Neural cell (in vitro differentiated cells): ENCODE results near the gene CCDC106. TPM values are rescaled to one million over a fixed set of nuclear protein-coding genes. Genes with fewer than 3 reads are reported as not detected.

Source experiments
- H2AFZ ChIP-seq: fragments of 200-600, 300-800 bp; sonication (generic), shearing (Covaris generic); 2 replicates; pipeline ENCODE4 v1.6.0; 2014; ENCODE audit warnings: low read depth, mild to moderate bottlenecking, antibody characterized with exemption, low read length, moderate library complexity
- H3F3A ChIP-seq: fragments of 200-600 bp; shearing (Covaris generic); 2 replicates; pipeline ENCODE4 v1.6.1; 2016; ENCODE audit warnings: mild to moderate bottlenecking, moderate library complexity, mixed read lengths, antibody characterized with exemption, low read length; ENCODE audit not compliant: insufficient read depth, poor library complexity, severe bottlenecking
- H3K27ac ChIP-seq: fragments of 200-600, 300-800 bp; sonication (generic), shearing (Covaris generic); 2 replicates; pipeline ENCODE4 v1.5.1; 2014; ENCODE audit warnings: mild to moderate bottlenecking, low read length, moderate library complexity
- H3K27me3 ChIP-seq: fragments of 300-800, 200-600 bp; sonication (generic), shearing (Covaris generic); 2 replicates; pipeline ENCODE4 v1.6.0; 2014; ENCODE audit warnings: mild to moderate bottlenecking, low read depth, low read length, moderate library complexity; ENCODE audit not compliant: insufficient read depth
- H3K36me3 ChIP-seq: fragments of 300-800, 200-600 bp; sonication (generic), shearing (Covaris generic); 2 replicates; pipeline ENCODE4 v1.5.1; 2014; ENCODE audit warnings: mild to moderate bottlenecking, antibody characterized with exemption, low read length, moderate library complexity; ENCODE audit not compliant: insufficient read depth
- H3K4me2 ChIP-seq: fragments of 300-800, 200-600 bp; sonication (generic), shearing (Covaris generic); 2 replicates; pipeline ENCODE4 v1.6.0; 2014; ENCODE audit warnings: mild to moderate bottlenecking, low read length
- H3K4me3 ChIP-seq: fragments of 300-800, 200-600 bp; sonication (generic), shearing (Covaris generic); 2 replicates; pipeline ENCODE4 v1.5.1; 2014; ENCODE audit warnings: mild to moderate bottlenecking, low read length, moderate library complexity
- H3K79me2 ChIP-seq: fragments of 200-600 bp; shearing (Covaris generic); replicated peaks from 2 replicates; pipeline ENCODE4 v1.6.0; 2014; ENCODE audit warnings: mild to moderate bottlenecking, low read length, moderate library complexity; ENCODE audit not compliant: insufficient read depth
- H3K9ac ChIP-seq: fragments of 300-800, 200-600 bp; sonication (generic), shearing (Covaris generic); 2 replicates; pipeline ENCODE4 v1.6.1; 2016; ENCODE audit warnings: mild to moderate bottlenecking, low read length, mixed read lengths
- H3K9me2 ChIP-seq: fragments of 200-600 bp; shearing (Covaris generic); 2 replicates; pipeline ENCODE4 v1.6.1; 2016; ENCODE audit warnings: mild to moderate bottlenecking, low read length, mixed read lengths; ENCODE audit not compliant: insufficient read depth
- H3K9me3 ChIP-seq: fragments of 200-600, 300-800 bp; sonication (generic), shearing (Covaris generic); 2 replicates; pipeline ENCODE4 v1.6.1; 2016; ENCODE audit warnings: mild to moderate bottlenecking, mixed run types, low read length, moderate library complexity, mixed read lengths
- H4K20me1 ChIP-seq: fragments of 200-600 bp; shearing (Covaris generic); 2 replicates; pipeline ENCODE4 v1.6.1; 2016; ENCODE audit warnings: mild to moderate bottlenecking, mixed run types; ENCODE audit not compliant: insufficient read depth
- EP300 ChIP-seq: fragments of 450-650 bp; conservative IDR thresholded peaks from 2 replicates; pipeline ENCODE4 v1.6.1; 2014; ENCODE audit warnings: antibody characterized with exemption, mild to moderate bottlenecking, moderate library complexity; ENCODE audit not compliant: poor library complexity, severe bottlenecking
- EZH2 ChIP-seq: fragments of 200-600, 300-800 bp; shearing (Covaris generic), sonication (generic); IDR thresholded peaks from 2 replicates; pipeline ENCODE4 v1.6.1; 2014; ENCODE audit warnings: antibody characterized with exemption, low read length, borderline replicate concordance, mild to moderate bottlenecking; ENCODE audit not compliant: insufficient read depth, poor library complexity, severe bottlenecking
- MXI1 ChIP-seq: fragments of 450-650 bp; conservative IDR thresholded peaks from 2 replicates; pipeline ENCODE4 v1.6.1; 2014; ENCODE audit warnings: antibody characterized with exemption, mild to moderate bottlenecking; ENCODE audit not compliant: poor library complexity, severe bottlenecking
- POLR2AphosphoS5 ChIP-seq: IDR thresholded peaks from 2 replicates; pipeline ENCODE4 v1.6.1; 2012
- RAD21 ChIP-seq: fragments of 450-650 bp; conservative IDR thresholded peaks from 2 replicates; pipeline ENCODE4 v1.6.1; 2014; ENCODE audit warnings: antibody characterized with exemption, mild to moderate bottlenecking, moderate library complexity
- SMC3 ChIP-seq: fragments of 450-650 bp; conservative IDR thresholded peaks from 2 replicates; pipeline ENCODE4 v1.6.1; 2014; ENCODE audit warnings: antibody characterized with exemption, mild to moderate bottlenecking, moderate library complexity; ENCODE audit not compliant: poor library complexity
- TAF1 ChIP-seq: IDR thresholded peaks from 2 replicates; pipeline ENCODE4 v1.6.1; 2012; ENCODE audit warnings: low read depth
- polyA plus RNA-seq: library from polyadenylated mRNA; depleted of rRNA; stranded (reverse); fragments of >200 nt; gene quantifications from 2 replicates; pipeline ENCODE4 v1.2.3, GENCODE V29; 2014
- TF ChIP-seq, protein P1 (sequence below): fragments of 450-650 bp; IDR thresholded peaks from 2 replicates; pipeline ENCODE4 v1.5.1; 2014; ENCODE audit warnings: antibody characterized with exemption, mild to moderate bottlenecking, moderate library complexity; ENCODE audit not compliant: poor library complexity, severe bottlenecking

Gene CCDC106
- polyA plus RNA-seq, 1 donor from 2014 or later: 33.8 TPM

DNA sequence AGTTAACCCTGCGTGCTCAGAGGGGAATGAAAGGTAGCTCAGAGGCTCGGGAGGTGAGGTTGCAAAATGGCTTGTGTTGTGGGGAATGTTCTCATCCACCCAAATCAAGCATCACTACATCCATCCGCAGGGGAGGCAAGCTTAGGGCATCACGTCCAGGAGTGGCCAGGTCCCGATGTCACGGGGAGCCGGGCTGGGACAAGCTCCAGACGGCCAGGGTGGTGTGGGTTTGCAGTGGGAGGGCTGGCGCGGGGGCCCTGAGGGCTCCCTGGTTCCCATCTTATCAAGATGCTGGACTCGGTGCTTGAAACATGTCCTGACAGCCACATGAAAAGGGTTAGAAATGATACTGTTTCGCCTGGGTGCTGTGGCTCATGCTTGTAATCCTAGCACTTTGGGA, 52.8 kb downstream of the CCDC106 start:
- TF ChIP-seq TAF1 (no peak), EP300 (no peak), RAD21 (no peak), SMC3 (no peak), EZH2 (no peak)
- TF ChIP-seq, protein P1, sequence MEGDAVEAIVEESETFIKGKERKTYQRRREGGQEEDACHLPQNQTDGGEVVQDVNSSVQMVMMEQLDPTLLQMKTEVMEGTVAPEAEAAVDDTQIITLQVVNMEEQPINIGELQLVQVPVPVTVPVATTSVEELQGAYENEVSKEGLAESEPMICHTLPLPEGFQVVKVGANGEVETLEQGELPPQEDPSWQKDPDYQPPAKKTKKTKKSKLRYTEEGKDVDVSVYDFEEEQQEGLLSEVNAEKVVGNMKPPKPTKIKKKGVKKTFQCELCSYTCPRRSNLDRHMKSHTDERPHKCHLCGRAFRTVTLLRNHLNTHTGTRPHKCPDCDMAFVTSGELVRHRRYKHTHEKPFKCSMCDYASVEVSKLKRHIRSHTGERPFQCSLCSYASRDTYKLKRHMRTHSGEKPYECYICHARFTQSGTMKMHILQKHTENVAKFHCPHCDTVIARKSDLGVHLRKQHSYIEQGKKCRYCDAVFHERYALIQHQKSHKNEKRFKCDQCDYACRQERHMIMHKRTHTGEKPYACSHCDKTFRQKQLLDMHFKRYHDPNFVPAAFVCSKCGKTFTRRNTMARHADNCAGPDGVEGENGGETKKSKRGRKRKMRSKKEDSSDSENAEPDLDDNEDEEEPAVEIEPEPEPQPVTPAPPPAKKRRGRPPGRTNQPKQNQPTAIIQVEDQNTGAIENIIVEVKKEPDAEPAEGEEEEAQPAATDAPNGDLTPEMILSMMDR: no peak
- Histone ChIP-seq H3K9me2 (no peaks in the 10 kb centered on the region), H3K36me3 (no peaks in the 10 kb centered on the region)

DNA sequence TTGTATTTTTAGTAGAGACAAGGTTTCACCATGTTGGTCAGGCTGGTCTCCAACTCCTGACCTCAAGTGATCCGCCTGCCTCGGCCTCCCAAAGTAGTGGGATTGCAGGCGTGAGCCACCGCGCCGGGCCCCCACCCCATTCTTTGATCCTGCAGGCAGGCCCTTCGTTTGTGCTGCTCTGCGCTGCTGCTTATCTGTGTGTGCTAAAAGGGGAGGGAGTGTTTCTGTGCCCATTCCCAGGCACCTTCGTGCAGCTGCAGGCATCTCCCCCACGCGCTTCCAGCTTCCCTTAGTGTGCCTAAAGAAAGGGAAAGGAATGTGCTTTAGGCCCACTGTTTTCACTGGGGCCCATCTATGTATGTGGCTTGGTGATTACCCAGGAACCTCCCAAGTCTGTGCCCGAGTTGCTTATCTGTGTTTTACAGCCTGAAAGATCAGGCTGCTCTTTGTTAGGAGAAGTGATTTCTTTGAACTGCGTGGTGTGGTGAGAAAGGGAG, 54.2 kb downstream of the CCDC106 start:
- Histone ChIP-seq H3K4me3 (no peak overlapping the region), H3K27me3 (no peaks in the 10 kb centered on the region), H3K27ac (no peak overlapping the region), H3K9ac (no peak overlapping the region), H2AFZ (no peak overlapping the region), H3K9me3 (no peaks in the 10 kb centered on the region), H3K79me2 (no peaks in the 10 kb centered on the region), H4K20me1 (no peaks in the 10 kb centered on the region), H3K9me2 (no peaks in the 10 kb centered on the region), H3K36me3 (no peaks in the 10 kb centered on the region), H3K4me2 (no peak overlapping the region), H3F3A (no peaks in the 10 kb centered on the region)
- no peak for TF ChIP-seq EP300
- TF ChIP-seq POLR2AphosphoS5: no peak
- TF ChIP-seq, protein P1: no peak
- no peak for TF ChIP-seq SMC3
- TF ChIP-seq MXI1: no peak

More for the DNA sequence above, 52.8 kb downstream of the CCDC106 start:
- no peaks in the 10 kb centered on the region for H3K9me3 ChIP-seq
- no peak overlapping the region for H3K9ac ChIP-seq
- H2AFZ ChIP-seq: no peak overlapping the region
- H3K4me3 ChIP-seq: no peak overlapping the region
- H4K20me1 ChIP-seq: no peaks in the 10 kb centered on the region
- no peak overlapping the region for H3K27ac ChIP-seq
- no peaks in the 10 kb centered on the region for H3K79me2 ChIP-seq
- H3F3A ChIP-seq: no peaks in the 10 kb centered on the region
- no peak overlapping the region for H3K4me2 ChIP-seq
- no peaks in the 10 kb centered on the region for H3K27me3 ChIP-seq

Other genes starting within 250 kb of the CCDC106 start
- 119 and 188 TPM in 2 replicates for gene UBE2S, start 240.4 kb upstream of the CCDC106 start, polyA plus RNA-seq
- gene SHISA7, start 204.9 kb upstream of the CCDC106 start, polyA plus RNA-seq: 4.5 and 7.1 TPM in 2 replicates
- gene ISOC2, start 186.6 kb upstream of the CCDC106 start, polyA plus RNA-seq: 47.7 and 48.1 TPM in 2 replicates
- gene C19orf85, start 183.5 kb upstream of the CCDC106 start, polyA plus RNA-seq: 0.19 and 3.0 TPM in 2 replicates
- gene ZNF628, start 171.6 kb upstream of the CCDC106 start, polyA plus RNA-seq: 0.37 and 0.68 TPM in 2 replicates
- 129 and 145 TPM in 2 replicates for gene NAT14, start 163.0 kb upstream of the CCDC106 start, polyA plus RNA-seq
- gene SSC5D, start 159.8 kb upstream of the CCDC106 start, polyA plus RNA-seq: 0.45 and 1.4 TPM in 2 replicates
- not detected in 2 replicates for gene SBK2, start 111.1 kb upstream of the CCDC106 start, polyA plus RNA-seq
- gene SBK3, start 102.7 kb upstream of the CCDC106 start, polyA plus RNA-seq: not detected in 2 replicates
- 7.4 and 10.8 TPM in 2 replicates for gene ZNF579, start 67.4 kb upstream of the CCDC106 start, polyA plus RNA-seq
- gene FIZ1, start 48.7 kb upstream of the CCDC106 start, polyA plus RNA-seq: 5.1 and 7.4 TPM in 2 replicates
- 3.2 and 3.9 TPM in 2 replicates for gene ZNF524, start 47.9 kb upstream of the CCDC106 start, polyA plus RNA-seq
- 1.7 and 2.1 TPM in 2 replicates for gene ZNF865, start 42.6 kb upstream of the CCDC106 start, polyA plus RNA-seq
- gene ZNF784, start 23.6 kb upstream of the CCDC106 start, polyA plus RNA-seq: 10.3 and 10.7 TPM in 2 replicates
- 11.7 and 17.3 TPM in 2 replicates for gene ZNF580, start 7.2 kb upstream of the CCDC106 start, polyA plus RNA-seq
- gene ZNF581, start 4.6 kb upstream of the CCDC106 start, polyA plus RNA-seq: 14.8 and 15.3 TPM in 2 replicates
- 129 and 158 TPM in 2 replicates for gene U2AF2, start 6.8 kb downstream of the CCDC106 start, polyA plus RNA-seq
- 21.0 and 23.6 TPM in 2 replicates for gene EPN1, start 27.0 kb downstream of the CCDC106 start, polyA plus RNA-seq
- not detected in 2 replicates for gene NLRP9, start 90.2 kb downstream of the CCDC106 start, polyA plus RNA-seq
- not detected in 2 replicates for gene RFPL4A, start 110.9 kb downstream of the CCDC106 start, polyA plus RNA-seq
- not detected in 2 replicates for gene RFPL4AL1, start 120.9 kb downstream of the CCDC106 start, polyA plus RNA-seq
- gene NLRP11, start 183.8 kb downstream of the CCDC106 start, polyA plus RNA-seq: not detected in 2 replicates
- not detected in 2 replicates for gene NLRP4, start 188.3 kb downstream of the CCDC106 start, polyA plus RNA-seq